Measurements from ENCODE around the gene BTN1A1. TPM values are rescaled to one million over a fixed set of nuclear protein-coding genes. Genes with fewer than 3 reads are reported as not detected.

Gene BTN1A1
- total and polyA plus RNA-seq, 2 donors (not counting 1 experiment from before 2014, with no cell fraction given), result not detected

GRCh38 chr6:26536571-26537159 lies 36.6 kb downstream of the BTN1A1 start:
- Histone ChIP-seq H3K4me1 (ENCODE audit: control insufficient read depth, extremely low read depth, insufficient read depth, low read length) (peaks cover 7% of the 10 kb centered on the region), H3K4me2 (ENCODE audit: extremely low read depth, insufficient read depth, low read length) (peak overlapping the region; percentile 94), H4K20me1 (ENCODE audit: control insufficient read depth, extremely low read depth, insufficient read depth, low read length) (no peaks in the 10 kb centered on the region), H3K4me3 (replicated peaks in 1 of 4; ENCODE audit: control extremely low read depth in 1 of 4, insufficient read depth in 1 of 4, low read depth in 3 of 4, low read length in 4 of 4) (peak overlapping the region; percentile 78 to 91 (median 90)), H3K27me3 (ENCODE audit: control insufficient read depth, insufficient read depth, low read length) (no peaks in the 10 kb centered on the region), H3K79me2 (ENCODE audit: control insufficient read depth, insufficient read depth, low read length) (peaks cover 29% of the 10 kb centered on the region), H3K27ac (ENCODE audit: insufficient read depth, low read length) (peak overlapping the region; percentile 77), H3K9me3 (ENCODE audit: control insufficient read depth, insufficient read depth, low read depth, low read length) (no peaks in the 10 kb centered on the region), H2AFZ (ENCODE audit: low read length) (peak overlapping the region; percentile 75), H3K9ac (ENCODE audit: insufficient read depth, low read length) (peak overlapping the region; percentile 34), H3K36me3 (ENCODE audit: control insufficient read depth, insufficient read depth, low read length) (no peaks in the 10 kb centered on the region)
- TF ChIP-seq EZH2 (IDR thresholded peaks at IDR 0.05; ENCODE audit: low read length, missing control alignments), result no peak
- no peak for TF ChIP-seq CTCF (conservative IDR thresholded peaks at IDR 0.05 in 1 of 2, IDR thresholded peaks at IDR 0.05 in 1 of 2; ENCODE audit: low read depth in 1 of 2, low read length in 2 of 2)
- DNase-seq (ENCODE audit: low read depth in 2 of 2), result peak; percentile 76 to 79

- Histone ChIP-seq H3K9me3 (ENCODE audit: control insufficient read depth, insufficient read depth, low read depth, low read length) (no peaks in the 10 kb centered on the region), H3K9ac (ENCODE audit: insufficient read depth, low read length) (peak overlapping the region; percentile 40), H3K79me2 (ENCODE audit: control insufficient read depth, insufficient read depth, low read length) (peaks cover 30% of the 10 kb centered on the region), H3K27ac (ENCODE audit: insufficient read depth, low read length) (peak overlapping the region; percentile 77), H3K4me1 (ENCODE audit: control insufficient read depth, extremely low read depth, insufficient read depth, low read length) (peaks cover 7% of the 10 kb centered on the region), H3K27me3 (ENCODE audit: control insufficient read depth, insufficient read depth, low read length) (no peaks in the 10 kb centered on the region), H2AFZ (ENCODE audit: low read length) (peak overlapping the region; percentile 75), H3K4me2 (ENCODE audit: extremely low read depth, insufficient read depth, low read length) (peak overlapping the region; percentile 94), H4K20me1 (ENCODE audit: control insufficient read depth, extremely low read depth, insufficient read depth, low read length) (no peaks in the 10 kb centered on the region), H3K36me3 (ENCODE audit: control insufficient read depth, insufficient read depth, low read length) (no peaks in the 10 kb centered on the region), H3K4me3 (replicated peaks in 1 of 4; ENCODE audit: control extremely low read depth in 1 of 4, insufficient read depth in 1 of 4, low read depth in 3 of 4, low read length in 4 of 4) (peak overlapping the region; percentile 78 to 91 (median 90))
- DNase-seq (ENCODE audit: low read depth in 2 of 2), result peak; percentile 93 to 95
- TF ChIP-seq CTCF (conservative IDR thresholded peaks at IDR 0.05 in 1 of 2, IDR thresholded peaks at IDR 0.05 in 1 of 2; ENCODE audit: low read depth in 1 of 2, low read length in 2 of 2), result no peak
- TF ChIP-seq EZH2 (IDR thresholded peaks at IDR 0.05; ENCODE audit: low read length, missing control alignments), result no peak
Observed at GRCh38 chr6:26537160-26537845, 37.2 kb downstream of the BTN1A1 start.

- peak within 1 kb of the TSS; percentile 83 for H3K9ac ChIP-seq (ENCODE audit: insufficient read depth, low read length)
- H3K36me3 ChIP-seq (ENCODE audit: control insufficient read depth, insufficient read depth, low read length), result no peaks in the 10 kb centered on the region
- peak within 1 kb of the TSS; percentile 77 for H3K27ac ChIP-seq (ENCODE audit: insufficient read depth, low read length)
- peak; percentile 87 to 96 for DNase-seq (ENCODE audit: low read depth in 2 of 2)
- H4K20me1 ChIP-seq (ENCODE audit: control insufficient read depth, extremely low read depth, insufficient read depth, low read length), result no peaks in the 10 kb centered on the region
- peak within 1 kb of the TSS; percentile 75 for H2AFZ ChIP-seq (ENCODE audit: low read length)
- H3K9me3 ChIP-seq (ENCODE audit: control insufficient read depth, insufficient read depth, low read depth, low read length), result no peaks in the 10 kb centered on the region
- H3K79me2 ChIP-seq (ENCODE audit: control insufficient read depth, insufficient read depth, low read length), result peaks cover 35% of the 10 kb centered on the region
- no peaks in the 10 kb centered on the region for H3K27me3 ChIP-seq (ENCODE audit: control insufficient read depth, insufficient read depth, low read length)
- peaks cover 7% of the 10 kb centered on the region for H3K4me1 ChIP-seq (ENCODE audit: control insufficient read depth, extremely low read depth, insufficient read depth, low read length)
- peak within 1 kb of the TSS; percentile 78 to 91 (median 90) for H3K4me3 ChIP-seq (replicated peaks in 1 of 4; ENCODE audit: control extremely low read depth in 1 of 4, insufficient read depth in 1 of 4, low read depth in 3 of 4, low read length in 4 of 4)
- TF ChIP-seq CTCF (conservative IDR thresholded peaks at IDR 0.05 in 1 of 2, IDR thresholded peaks at IDR 0.05 in 1 of 2; ENCODE audit: low read depth in 1 of 2, low read length in 2 of 2) (no peak), EZH2 (IDR thresholded peaks at IDR 0.05; ENCODE audit: low read length, missing control alignments) (no peak)
- H3K4me2 ChIP-seq (ENCODE audit: extremely low read depth, insufficient read depth, low read length), result peak within 1 kb of the TSS; percentile 94
Observed at GRCh38 chr6:26537846-26538571, 37.9 kb downstream of the BTN1A1 start, which contains the start of gene HMGN4. TSS of gene HMGN4 (plus strand) at chr6:26538366. CDS start at chr6:26545207, 6,841 bp downstream.
